Pancreas (tissue), 10 donors: Measurements from ENCODE around the gene HNRNPD. TPM values are rescaled to one million over a fixed set of nuclear protein-coding genes. Genes with fewer than 3 reads are reported as not detected.

Source experiments
- ATAC-seq, 4 donors: fragments of 200-7000 bp; cut with Tn5 transposase; one replicate each; pipeline versions ENCODE4 v1.8.0 to v1.9.1; 2020; ENCODE audit warnings: mild to moderate bottlenecking in 4 of 4, moderate library complexity in 4 of 4
- DNase-seq, 6 donors: peaks; one replicate each; pipeline ENCODE4 v3.0.0-alpha.2; 2020
- FAIRE-seq: peaks from 2 replicates; lab custom pipeline; 2012; peaks lifted over from hg19 to GRCh38; lab: Jason Lieb, UNC
- H3K27ac ChIP-seq, 4 donors: fragments of 200-600 bp; sonication (generic); 1 replicate in 3 of 4; 2 replicates in 1 of 4; pipeline versions ENCODE4 v1.5.0 to v1.8.0; 2020
- H3K27me3 ChIP-seq, 4 donors: fragments of 200-600 bp; one replicate each; pipeline ENCODE4 v1.8.0; 2021
- H3K36me3 ChIP-seq, 3 donors: fragments of 200-600 bp; sonication (generic) in 1 of 3; one replicate each; pipeline versions ENCODE4 v1.5.0 to v1.8.0; 2020 to 2021
- H3K4me1 ChIP-seq, 3 donors: fragments of 200-600 bp; one replicate each; pipeline ENCODE4 v1.8.0; 2021
- H3K4me3 ChIP-seq, 4 donors: fragments of 200-600 bp; sonication (generic) in 2 of 4; one replicate each; pipeline versions ENCODE4 v1.5.0 to v1.8.0; 2020 to 2021
- H3K9me3 ChIP-seq, 4 donors: fragments of 200-600 bp; one replicate each; pipeline ENCODE4 v1.8.0; 2021
- WGBS, 2 donors: extraction: QIAGEN DNeasy Blood & Tissue Kit; methylation state at CpG; one replicate each; pipeline ENCODE4 v1.1.7; 2013; 5-methylcytosine and 5-hydroxymethylcytosine counted together
- intact Hi-C, 3 donors: fragments of 100-400 bp; cut with DNase I; formaldehyde crosslinking; loops; one replicate each; pipeline versions ENCODE4 v1.11.1 to v1.14.2; 2022
- polyA plus RNA-seq, 2 donors: library from polyadenylated mRNA; stranded (reverse); fragments of 200-250 nt; gene quantifications; one replicate each; pipeline ENCODE4 v1.2.3, GENCODE V29; 2013
- total RNA-seq, 6 donors: library from RNA; stranded (reverse); fragmentation: NEBNext Ultra II Directional in 4 of 6; extraction: Animal tissue kit (Norgen Biotek cat#: 25700) in 4 of 6; gene quantifications; one replicate each; pipeline versions ENCODE4 v1.2.1 to v1.2.4, GENCODE V29; 2021 to 2023
- TF ChIP-seq, protein P1 (sequence below), 4 donors: fragments of 200-600 bp; sonication (generic) in 3 of 4; IDR thresholded peaks; one replicate each; pipeline versions ENCODE4 v1.5.0 to v1.8.0; 2021; ENCODE audit warnings: antibody characterized with exemption in 4 of 4
- donor health status: healthy with polysubstance abuse.
- donor health status: DM: no; HTN: no; CAD: no; lungs with moderate emphysema.
- donor health status: DM: no; HTN: no; CAD: no.
- donor health status: control.
- donor health status: control.
- donor health status: Bipolar disorder and iron deficiency.
- donor health status: DM: yes; HTN: yes; CAD: no.
- donor health status: DM: no; HTN: no; CAD: no.
- donor health status: DM: no; HTN: no; CAD: no.
- donor health status: DM: yes; HTN: yes; CAD: no.

The HNRNPD gene, protein sequence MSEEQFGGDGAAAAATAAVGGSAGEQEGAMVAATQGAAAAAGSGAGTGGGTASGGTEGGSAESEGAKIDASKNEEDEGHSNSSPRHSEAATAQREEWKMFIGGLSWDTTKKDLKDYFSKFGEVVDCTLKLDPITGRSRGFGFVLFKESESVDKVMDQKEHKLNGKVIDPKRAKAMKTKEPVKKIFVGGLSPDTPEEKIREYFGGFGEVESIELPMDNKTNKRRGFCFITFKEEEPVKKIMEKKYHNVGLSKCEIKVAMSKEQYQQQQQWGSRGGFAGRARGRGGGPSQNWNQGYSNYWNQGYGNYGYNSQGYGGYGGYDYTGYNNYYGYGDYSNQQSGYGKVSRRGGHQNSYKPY
- 10 to 100 TPM; 52.7 to 92.0 (median 72.7) TPM for total RNA-seq
- polyA plus RNA-seq = 100 to 1,000 TPM in 1 of 2 donors, 10 to 100 TPM in 1; 93.7 to 131 TPM

DNA sequence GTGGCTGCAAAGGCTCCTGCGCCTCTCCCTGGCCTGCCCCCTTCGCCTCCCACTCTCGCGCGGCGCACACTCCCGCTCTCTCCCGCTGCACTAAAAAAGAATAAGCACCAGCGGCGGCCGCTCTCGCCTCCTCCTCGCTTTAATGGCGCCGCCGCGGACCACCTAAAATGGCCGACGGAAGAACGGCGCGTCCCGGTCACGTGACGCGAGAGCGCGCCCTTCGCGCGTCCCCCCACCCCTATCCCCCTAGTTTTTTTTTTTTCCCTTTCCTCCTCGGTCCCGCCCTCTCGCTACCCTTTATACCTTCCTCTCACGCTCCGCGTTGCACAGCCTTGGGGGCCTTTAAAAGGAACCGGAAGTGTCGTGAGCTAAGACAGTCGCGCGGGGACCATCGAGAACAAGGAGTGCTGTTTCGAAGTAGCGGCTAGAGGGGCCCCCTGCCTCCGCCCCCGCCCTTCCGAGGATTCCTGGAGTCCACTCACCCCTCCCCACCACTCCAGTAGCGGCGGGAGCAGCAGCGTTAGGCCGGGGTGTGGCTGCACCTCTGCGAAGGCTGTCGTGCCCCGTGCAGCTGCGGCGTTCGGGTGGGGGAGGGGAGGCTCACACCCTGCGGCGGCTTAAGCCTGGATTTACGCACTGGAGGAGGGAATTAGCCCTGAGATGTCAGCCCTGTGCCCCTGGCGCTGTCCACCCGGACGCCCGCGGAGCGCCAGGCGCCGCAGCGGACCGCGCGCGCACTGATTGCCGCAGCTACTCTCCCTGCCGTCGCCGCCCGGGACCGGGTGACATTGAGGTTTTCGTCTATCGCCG lies at the start of gene HNRNPD:
TSS of gene HNRNPD (minus strand) at position 176 of the 810 bp plus-strand sequence. CDS start 313 bp downstream, outside the sequence.
- intact Hi-C loops = loop anchor here in 1 of 3 donors (10.0 kb wide), 1 partner anchor 51 kb away; no protein-coding TSS in a partner anchor
- 0 to 1% methylated on average over 83 of the region's 83 CpGs for WGBS, 2 donors
- DNase-seq (peak; percentile 93 to 99 (median 98)), ATAC-seq (peak; percentile 82 to 91 (median 87)), FAIRE-seq (peak; percentile 92)
- TF ChIP-seq, protein P1, sequence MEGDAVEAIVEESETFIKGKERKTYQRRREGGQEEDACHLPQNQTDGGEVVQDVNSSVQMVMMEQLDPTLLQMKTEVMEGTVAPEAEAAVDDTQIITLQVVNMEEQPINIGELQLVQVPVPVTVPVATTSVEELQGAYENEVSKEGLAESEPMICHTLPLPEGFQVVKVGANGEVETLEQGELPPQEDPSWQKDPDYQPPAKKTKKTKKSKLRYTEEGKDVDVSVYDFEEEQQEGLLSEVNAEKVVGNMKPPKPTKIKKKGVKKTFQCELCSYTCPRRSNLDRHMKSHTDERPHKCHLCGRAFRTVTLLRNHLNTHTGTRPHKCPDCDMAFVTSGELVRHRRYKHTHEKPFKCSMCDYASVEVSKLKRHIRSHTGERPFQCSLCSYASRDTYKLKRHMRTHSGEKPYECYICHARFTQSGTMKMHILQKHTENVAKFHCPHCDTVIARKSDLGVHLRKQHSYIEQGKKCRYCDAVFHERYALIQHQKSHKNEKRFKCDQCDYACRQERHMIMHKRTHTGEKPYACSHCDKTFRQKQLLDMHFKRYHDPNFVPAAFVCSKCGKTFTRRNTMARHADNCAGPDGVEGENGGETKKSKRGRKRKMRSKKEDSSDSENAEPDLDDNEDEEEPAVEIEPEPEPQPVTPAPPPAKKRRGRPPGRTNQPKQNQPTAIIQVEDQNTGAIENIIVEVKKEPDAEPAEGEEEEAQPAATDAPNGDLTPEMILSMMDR (IDR thresholded peaks at IDR 0.05) = no peak
- Histone ChIP-seq H3K4me3 (peak within 1 kb of the TSS; percentile 85 to 98 (median 88)), H3K36me3 (peaks cover 0 to 7% (median 0%) of the 10 kb centered on the region in 3 donors), H3K4me1 (peaks cover 11 to 30% (median 14%) of the 10 kb centered on the region in 3 donors), H3K27ac (peak within 1 kb of the TSS; percentile 99 to 100 (median 100)), H3K27me3 (no peaks in the 10 kb centered on the region), H3K9me3 (no peaks in the 10 kb centered on the region)

DNA sequence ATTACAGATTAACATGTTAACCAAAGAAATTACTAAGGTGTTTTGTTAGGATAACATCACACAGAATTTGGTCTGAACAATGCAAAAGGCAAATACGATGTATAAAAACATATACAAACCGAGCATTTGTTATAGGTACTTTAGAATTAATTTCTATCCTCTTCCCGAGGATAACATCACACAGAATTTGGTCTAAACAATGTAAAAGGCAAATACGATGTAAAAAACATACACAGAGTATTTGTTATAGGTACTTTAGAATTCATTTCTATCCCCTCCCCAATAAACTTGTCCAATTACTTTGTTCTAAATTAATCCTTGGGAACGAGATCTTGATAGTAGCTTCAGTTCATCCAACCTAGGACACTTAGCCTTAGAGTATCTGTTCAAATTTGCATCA lies 48.8 kb upstream of the HNRNPD start:
- Histone ChIP-seq H3K4me1 (peaks cover 8 to 14% (median 9%) of the 10 kb centered on the region in 3 donors), H3K4me3 (no peak overlapping the region), H3K27ac (no peak overlapping the region), H3K27me3 (no peaks in the 10 kb centered on the region), H3K9me3 (no peaks in the 10 kb centered on the region), H3K36me3 (peaks cover 4 to 38% (median 27%) of the 10 kb centered on the region in 3 donors)
- intact Hi-C loops = loop anchor here in 1 of 3 donors (10.0 kb wide), 1 partner anchor 48 kb away; the partner anchor contains the start of gene HNRNPD
- no peak for ATAC-seq
- DNase-seq = no peak
- TF ChIP-seq, protein P1 (IDR thresholded peaks at IDR 0.05) = no peak
- FAIRE-seq = no peak
- WGBS, 2 donors = 87 to 96% methylated on average over 5 of the region's 5 CpGs

DNA sequence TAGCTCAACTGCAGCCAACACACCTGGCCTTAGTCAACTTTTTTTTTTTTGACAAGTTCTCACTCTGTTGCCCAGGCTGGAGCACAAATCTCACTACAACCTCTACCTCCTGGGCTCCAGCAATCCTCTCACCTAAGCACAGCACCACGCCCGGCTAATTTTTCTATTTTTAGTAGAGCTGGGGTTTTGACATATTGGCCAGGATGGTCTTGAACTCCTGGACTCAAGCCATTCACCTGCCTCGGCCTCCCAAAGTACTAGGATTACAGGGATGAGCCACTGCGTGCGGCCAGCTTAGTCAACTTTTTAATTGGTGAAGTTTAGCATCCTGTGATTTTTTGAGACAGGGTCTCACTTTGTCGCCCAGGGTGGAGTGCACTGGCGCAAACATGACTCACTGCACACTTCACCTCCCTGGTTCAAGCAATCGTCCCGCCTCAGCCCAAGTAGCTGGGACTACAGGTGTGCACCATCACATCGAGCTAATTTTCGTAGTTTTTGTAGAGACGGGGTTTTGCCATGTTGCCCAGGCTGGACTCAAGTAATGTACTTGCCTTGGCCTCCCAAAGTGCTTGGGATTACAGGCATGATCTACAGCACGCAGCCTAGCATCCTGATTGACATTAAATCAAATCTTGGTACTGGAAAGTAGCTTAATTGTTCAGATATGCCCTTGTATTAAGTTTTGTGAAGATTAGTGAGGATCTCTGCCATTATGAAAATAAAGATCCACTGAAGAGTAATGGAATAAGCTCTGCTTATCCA lies 48.2 kb upstream of the HNRNPD start:
- Histone ChIP-seq H3K4me1 (peaks cover 5 to 8% (median 5%) of the 10 kb centered on the region in 3 donors), H3K9me3 (no peaks in the 10 kb centered on the region), H3K36me3 (peaks cover 4 to 34% (median 27%) of the 10 kb centered on the region in 3 donors), H3K27me3 (no peaks in the 10 kb centered on the region), H3K4me3 (no peak overlapping the region), H3K27ac (no peak overlapping the region)
- ATAC-seq (peak in 2 of 4 donors; percentile 19 to 21), FAIRE-seq (no peak), DNase-seq (peak in 1 of 6 donors; percentile 12)
- 77 to 85% methylated on average over 13 of the region's 13 CpGs for WGBS, 2 donors
- intact Hi-C loops = loop anchor here in 1 of 3 donors (10.0 kb wide), 1 partner anchor 47 kb away; the partner anchor contains the start of gene HNRNPD
- TF ChIP-seq, protein P1 (IDR thresholded peaks at IDR 0.05) = no peak

DNA sequence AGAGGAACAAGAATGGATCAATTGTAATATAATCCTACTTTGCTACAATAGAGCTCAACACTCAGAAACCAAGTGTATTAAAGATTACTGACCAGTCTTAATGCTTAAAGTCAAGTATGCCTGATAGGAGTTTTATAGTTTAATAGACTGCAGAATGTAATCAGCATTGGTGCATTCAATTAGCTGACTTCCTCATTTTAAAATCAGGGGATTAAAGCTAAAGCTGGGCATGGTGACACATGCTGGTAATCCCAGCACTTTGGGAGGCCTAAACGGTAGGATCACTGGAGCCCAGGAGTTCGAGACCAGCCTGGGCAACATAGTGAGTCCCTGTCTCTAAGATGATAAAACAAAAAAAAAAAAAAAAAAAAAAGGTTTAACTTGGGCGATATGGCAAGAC lies 45.7 kb upstream of the HNRNPD start:
- Histone ChIP-seq H3K27me3 (no peaks in the 10 kb centered on the region), H3K27ac (no peak overlapping the region), H3K4me3 (no peak overlapping the region), H3K4me1 (no peaks in the 10 kb centered on the region), H3K9me3 (no peaks in the 10 kb centered on the region), H3K36me3 (peaks cover 0 to 10% (median 9%) of the 10 kb centered on the region in 3 donors)
- DNase-seq = no peak
- intact Hi-C loops = no loop called here
- no peak for ATAC-seq
- FAIRE-seq = no peak
- TF ChIP-seq, protein P1 (IDR thresholded peaks at IDR 0.05) = no peak
- 57 to 82% methylated on average over 3 of the region's 3 CpGs for WGBS, 2 donors
